ENCODE measurements around the gene TAAR6. TPM values are rescaled to one million over a fixed set of nuclear protein-coding genes. Genes with fewer than 3 reads are reported as not detected.
"Not testable (repeated sequence)": the region's sequence is repeated elsewhere in the genome, so short reads cannot be mapped to it uniquely, and the experiment has no call there.

TAAR6 gene
- total and polyA plus RNA-seq, 2 donors (not counting 1 experiment from before 2014, with no cell fraction given): not detected

DNA sequence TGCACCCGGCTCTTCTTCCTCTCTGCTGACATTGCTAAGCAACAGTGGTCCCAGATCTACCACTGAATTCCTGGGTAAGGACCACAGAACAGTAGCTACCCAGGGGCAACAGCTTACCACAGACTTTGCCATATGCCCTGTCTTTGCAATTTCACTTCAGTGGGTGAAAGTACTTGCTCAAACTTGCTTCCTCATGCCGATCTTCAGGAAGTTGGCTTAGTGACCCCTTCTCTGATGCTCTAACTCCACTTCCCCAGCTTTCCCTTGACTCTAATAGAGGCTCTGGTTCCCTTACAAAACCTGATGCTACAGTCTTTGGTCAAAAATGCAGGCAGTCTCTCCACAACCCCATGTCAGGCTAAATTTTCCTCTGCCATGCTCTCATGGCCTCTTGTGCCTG lies 22.7 kb downstream of the TAAR6 start:
- TF ChIP-seq, protein P1, sequence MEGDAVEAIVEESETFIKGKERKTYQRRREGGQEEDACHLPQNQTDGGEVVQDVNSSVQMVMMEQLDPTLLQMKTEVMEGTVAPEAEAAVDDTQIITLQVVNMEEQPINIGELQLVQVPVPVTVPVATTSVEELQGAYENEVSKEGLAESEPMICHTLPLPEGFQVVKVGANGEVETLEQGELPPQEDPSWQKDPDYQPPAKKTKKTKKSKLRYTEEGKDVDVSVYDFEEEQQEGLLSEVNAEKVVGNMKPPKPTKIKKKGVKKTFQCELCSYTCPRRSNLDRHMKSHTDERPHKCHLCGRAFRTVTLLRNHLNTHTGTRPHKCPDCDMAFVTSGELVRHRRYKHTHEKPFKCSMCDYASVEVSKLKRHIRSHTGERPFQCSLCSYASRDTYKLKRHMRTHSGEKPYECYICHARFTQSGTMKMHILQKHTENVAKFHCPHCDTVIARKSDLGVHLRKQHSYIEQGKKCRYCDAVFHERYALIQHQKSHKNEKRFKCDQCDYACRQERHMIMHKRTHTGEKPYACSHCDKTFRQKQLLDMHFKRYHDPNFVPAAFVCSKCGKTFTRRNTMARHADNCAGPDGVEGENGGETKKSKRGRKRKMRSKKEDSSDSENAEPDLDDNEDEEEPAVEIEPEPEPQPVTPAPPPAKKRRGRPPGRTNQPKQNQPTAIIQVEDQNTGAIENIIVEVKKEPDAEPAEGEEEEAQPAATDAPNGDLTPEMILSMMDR (conservative IDR thresholded peaks at IDR 0.05 in 1 of 2, IDR thresholded peaks at IDR 0.05 in 1 of 2; ENCODE audit: low read depth in 1 of 2, low read length in 2 of 2): no peak
- no peak for TF ChIP-seq EZH2 (IDR thresholded peaks at IDR 0.05; ENCODE audit: low read length, missing control alignments)
- Histone ChIP-seq H2AFZ (ENCODE audit: low read length) (no peak overlapping the region), H3K9me3 (ENCODE audit: control insufficient read depth, insufficient read depth, low read depth, low read length) (no peaks in the 10 kb centered on the region), H3K27ac (ENCODE audit: insufficient read depth, low read length) (no peak overlapping the region), H3K9ac (ENCODE audit: insufficient read depth, low read length) (no peak overlapping the region), H3K79me2 (ENCODE audit: control insufficient read depth, insufficient read depth, low read length) (no peaks in the 10 kb centered on the region), H3K4me3 (replicated peaks in 1 of 4; ENCODE audit: control extremely low read depth in 1 of 4, insufficient read depth in 1 of 4, low read depth in 3 of 4, low read length in 4 of 4) (no peak overlapping the region), H3K4me2 (ENCODE audit: extremely low read depth, insufficient read depth, low read length) (no peak overlapping the region), H3K36me3 (ENCODE audit: control insufficient read depth, insufficient read depth, low read length) (no peaks in the 10 kb centered on the region), H3K4me1 (ENCODE audit: control insufficient read depth, extremely low read depth, insufficient read depth, low read length) (no peaks in the 10 kb centered on the region), H3K27me3 (ENCODE audit: control insufficient read depth, insufficient read depth, low read length) (peaks cover 9% of the 10 kb centered on the region), H4K20me1 (ENCODE audit: control insufficient read depth, extremely low read depth, insufficient read depth, low read length) (no peaks in the 10 kb centered on the region)
- no peak for DNase-seq (ENCODE audit: low read depth in 2 of 2)

- DNase-seq (ENCODE audit: low read depth in 2 of 2): no peak
- no peaks in the 10 kb centered on the region for H4K20me1 ChIP-seq (ENCODE audit: control insufficient read depth, extremely low read depth, insufficient read depth, low read length)
- TF ChIP-seq, protein P1 (conservative IDR thresholded peaks at IDR 0.05 in 1 of 2, IDR thresholded peaks at IDR 0.05 in 1 of 2; ENCODE audit: low read depth in 1 of 2, low read length in 2 of 2): no peak
- no peak for TF ChIP-seq EZH2 (IDR thresholded peaks at IDR 0.05; ENCODE audit: low read length, missing control alignments)
- H3K36me3 ChIP-seq (ENCODE audit: control insufficient read depth, insufficient read depth, low read length): no peaks in the 10 kb centered on the region
- no peaks in the 10 kb centered on the region for H3K79me2 ChIP-seq (ENCODE audit: control insufficient read depth, insufficient read depth, low read length)
- no peak overlapping the region for H3K4me2 ChIP-seq (ENCODE audit: extremely low read depth, insufficient read depth, low read length)
- peaks cover 9% of the 10 kb centered on the region for H3K27me3 ChIP-seq (ENCODE audit: control insufficient read depth, insufficient read depth, low read length)
- H2AFZ ChIP-seq (ENCODE audit: low read length): no peak overlapping the region
- no peak overlapping the region for H3K9ac ChIP-seq (ENCODE audit: insufficient read depth, low read length)
- H3K4me3 ChIP-seq (replicated peaks in 1 of 4; ENCODE audit: control extremely low read depth in 1 of 4, insufficient read depth in 1 of 4, low read depth in 3 of 4, low read length in 4 of 4): no peak overlapping the region
- H3K27ac ChIP-seq (ENCODE audit: insufficient read depth, low read length): no peak overlapping the region
- no peaks in the 10 kb centered on the region for H3K4me1 ChIP-seq (ENCODE audit: control insufficient read depth, extremely low read depth, insufficient read depth, low read length)
- no peaks in the 10 kb centered on the region for H3K9me3 ChIP-seq (ENCODE audit: control insufficient read depth, insufficient read depth, low read depth, low read length)
These were observed 26.1 kb downstream of the TAAR6 start for GRCh38 chr6:132596201-132596600.

GRCh38 chr6:132598473-132598872 lies 28.4 kb downstream of the TAAR6 start:
- Histone ChIP-seq H3K36me3 (ENCODE audit: control insufficient read depth, insufficient read depth, low read length) (no peaks in the 10 kb centered on the region), H3K27me3 (ENCODE audit: control insufficient read depth, insufficient read depth, low read length) (peaks cover 7% of the 10 kb centered on the region), H2AFZ (ENCODE audit: low read length) (no peak overlapping the region), H3K4me1 (ENCODE audit: control insufficient read depth, extremely low read depth, insufficient read depth, low read length) (no peaks in the 10 kb centered on the region), H3K27ac (ENCODE audit: insufficient read depth, low read length) (no peak overlapping the region), H3K9me3 (ENCODE audit: control insufficient read depth, insufficient read depth, low read depth, low read length) (no peaks in the 10 kb centered on the region), H3K79me2 (ENCODE audit: control insufficient read depth, insufficient read depth, low read length) (no peaks in the 10 kb centered on the region), H3K4me3 (replicated peaks in 1 of 4; ENCODE audit: control extremely low read depth in 1 of 4, insufficient read depth in 1 of 4, low read depth in 3 of 4, low read length in 4 of 4) (no peak overlapping the region), H4K20me1 (ENCODE audit: control insufficient read depth, extremely low read depth, insufficient read depth, low read length) (no peaks in the 10 kb centered on the region), H3K9ac (ENCODE audit: insufficient read depth, low read length) (no peak overlapping the region), H3K4me2 (ENCODE audit: extremely low read depth, insufficient read depth, low read length) (no peak overlapping the region)
- TF ChIP-seq, protein P1 (conservative IDR thresholded peaks at IDR 0.05 in 1 of 2, IDR thresholded peaks at IDR 0.05 in 1 of 2; ENCODE audit: low read depth in 1 of 2, low read length in 2 of 2): no peak
- no peak for TF ChIP-seq EZH2 (IDR thresholded peaks at IDR 0.05; ENCODE audit: low read length, missing control alignments)
- no peak for DNase-seq (ENCODE audit: low read depth in 2 of 2)

GRCh38 chr6:132600900-132601299 lies 30.8 kb downstream of the TAAR6 start:
- not testable (repeated sequence) for H3K4me2 ChIP-seq (ENCODE audit: extremely low read depth, insufficient read depth, low read length); H3K4me1 ChIP-seq (ENCODE audit: control insufficient read depth, extremely low read depth, insufficient read depth, low read length); H3K9me3 ChIP-seq (ENCODE audit: control insufficient read depth, insufficient read depth, low read depth, low read length); H3K79me2 ChIP-seq (ENCODE audit: control insufficient read depth, insufficient read depth, low read length); H3K27me3 ChIP-seq (ENCODE audit: control insufficient read depth, insufficient read depth, low read length); H3K9ac ChIP-seq (ENCODE audit: insufficient read depth, low read length); H4K20me1 ChIP-seq (ENCODE audit: control insufficient read depth, extremely low read depth, insufficient read depth, low read length); H2AFZ ChIP-seq (ENCODE audit: low read length); DNase-seq (ENCODE audit: low read depth in 2 of 2); H3K27ac ChIP-seq (ENCODE audit: insufficient read depth, low read length); H3K4me3 ChIP-seq (replicated peaks in 1 of 4; ENCODE audit: control extremely low read depth in 1 of 4, insufficient read depth in 1 of 4, low read depth in 3 of 4, low read length in 4 of 4); H3K36me3 ChIP-seq (ENCODE audit: control insufficient read depth, insufficient read depth, low read length)

Data from fibroblast of lung (primary cell).